Panc1 (cell line): ENCODE results near the gene SPATA45. TPM values are rescaled to one million over a fixed set of nuclear protein-coding genes. Genes with fewer than 3 reads are reported as not detected.
"Not testable (repeated sequence)": the region's sequence is repeated elsewhere in the genome, so short reads cannot be mapped to it uniquely, and the experiment has no call there.

Experiments
- ATAC-seq: fragments of 200-7000 bp; cut with Tn5 transposase; 2 replicates; pipeline ENCODE4 v1.9.1; 2020; ENCODE audit warnings: mild to moderate bottlenecking, moderate library complexity
- BruUV-seq: library from RNA; stranded (reverse); fragments of 400-500 nt; replicated peaks from 2 replicates; lab custom pipeline; 2021; lab: Mats Ljungman, UMichigan
- CTCF ChIA-PET: fragments of 300-600 bp; sonication (Branson Sonifier 250); formaldehyde crosslinking; loops from one replicate; lab custom pipeline; 2022; ENCODE audit warnings: antibody characterized with exemption; lab: Charles Lee
- POLR2A ChIA-PET: fragments of 300-600 bp; sonication (Branson Sonifier 250); formaldehyde crosslinking; loops from one replicate; lab custom pipeline; 2022; ENCODE audit warnings: antibody characterized with exemption; lab: Charles Lee
- DNase-seq: peaks from one replicate; pipeline ENCODE4 v3.0.0-alpha.2; 2010; ENCODE audit warnings: low read depth, low spot score
- H3K27ac ChIP-seq: 2 replicates; pipeline ENCODE4 v1.5.1; 2011; ENCODE audit warnings: mild to moderate bottlenecking, low read length, inconsistent platforms
- H3K27me3 ChIP-seq: fragments of 200-500 bp; sonication (Bioruptor generic); 2 replicates; pipeline ENCODE4 v1.6.0; 2014; ENCODE audit warnings: low read length, inconsistent platforms; ENCODE audit not compliant: control insufficient read depth, insufficient read depth
- H3K36me3 ChIP-seq: fragments of 200-500 bp; sonication (Bioruptor generic); 2 replicates; pipeline ENCODE4 v1.5.1; 2014; ENCODE audit warnings: inconsistent platforms, mild to moderate bottlenecking, low read length, moderate library complexity; ENCODE audit not compliant: control insufficient read depth, insufficient read depth
- H3K4me1 ChIP-seq: 2 replicates; pipeline ENCODE4 v1.5.1; 2011; ENCODE audit warnings: inconsistent platforms, mild to moderate bottlenecking, low read length, moderate library complexity; ENCODE audit not compliant: control insufficient read depth, insufficient read depth
- H3K4me3 ChIP-seq, 2 experiments: 2 replicates each; pipeline ENCODE4 v1.5.1; 2011 to 2012; ENCODE audit warnings: low read depth in 2 of 2, low read length in 2 of 2, mild to moderate bottlenecking in 2 of 2, inconsistent platforms in 1 of 2, moderate library complexity in 1 of 2
- H3K9me3 ChIP-seq: fragments of 200-500 bp; sonication (Bioruptor generic); 2 replicates; pipeline ENCODE4 v1.5.1; 2014; ENCODE audit warnings: low read depth, mild to moderate bottlenecking, inconsistent platforms, low read length, moderate library complexity; ENCODE audit not compliant: control insufficient read depth, insufficient read depth
- CTCF ChIP-seq: fragments of 450-650 bp; IDR thresholded peaks from 2 replicates; pipeline ENCODE4 v1.5.1; 2017; ENCODE audit warnings: mild to moderate bottlenecking
- POLR2AphosphoS5 ChIP-seq: IDR thresholded peaks from 2 replicates; pipeline ENCODE4 v1.6.1; 2012; ENCODE audit warnings: mild to moderate bottlenecking, low read depth, low read length, moderate library complexity
- REST ChIP-seq, 2 experiments: IDR thresholded peaks; 2 replicates each; pipeline ENCODE4 v1.6.1; 2011 to 2012; ENCODE audit warnings: low read depth in 2 of 2, control low read depth in 1 of 2, low read length in 1 of 2, mild to moderate bottlenecking in 1 of 2, moderate library complexity in 1 of 2; ENCODE audit not compliant: insufficient read depth in 1 of 2
- SIN3A ChIP-seq: IDR thresholded peaks from 2 replicates; pipeline ENCODE4 v1.6.1; 2012; ENCODE audit warnings: low read depth, mild to moderate bottlenecking, low read length, moderate library complexity, borderline replicate concordance; ENCODE audit not compliant: insufficient read depth
- TCF7L2 ChIP-seq: IDR thresholded peaks from 2 replicates; pipeline ENCODE4 v1.6.1; 2011; ENCODE audit warnings: mild to moderate bottlenecking, low read depth, low read length, inconsistent platforms
- in situ Hi-C: cut with HindIII; loops from 2 replicates; pipeline ENCODE4 v1.10.0; 2016; ENCODE audit warnings: low sequenced_read_pairs, low pct_unique_long_range_greater_than_20kb
- intact Hi-C: fragments of 100-400 bp; cut with micrococcal nuclease; formaldehyde crosslinking; loops from one replicate; pipeline ENCODE4 v1.10.0; 2022; ENCODE audit not compliant: unreplicated experiment
- total RNA-seq: library from RNA; stranded (reverse); gene quantifications from one replicate; pipeline ENCODE4 v1.2.1, GENCODE V29; 2021; ENCODE audit not compliant: unreplicated experiment

Gene SPATA45
- total RNA-seq, 1 experiment from 2014 or later = not detected

- Histone ChIP-seq H3K27ac (no peak overlapping the region), H3K9me3 (no peaks in the 10 kb centered on the region), H3K4me3 (no peak overlapping the region), H3K4me1 (peaks cover 7% of the 10 kb centered on the region; the same call in 1 of the 2 replicates), H3K27me3 (no peaks in the 10 kb centered on the region), H3K36me3 (no peaks in the 10 kb centered on the region; the same call in 1 of the 2 replicates)
- ATAC-seq (no peak), DNase-seq (no peak)
- TF ChIP-seq REST (IDR thresholded peaks at IDR 0.05; ENCODE audit: insufficient read depth in 1 of 2, low read depth in 2 of 2, low read length in 1 of 2) (no peak), POLR2AphosphoS5 (no peak), CTCF (no peak), TCF7L2 (no peak), SIN3A (no peak)
- BruUV-seq = no TSS peak
- ChIA-PET CTCF (no interaction called here), POLR2A (no interaction called here)
- intact Hi-C loops (no loop called here), in situ Hi-C loops (no loop called here)
Observed at GRCh38 chr1:212852105-212852688, 4.7 kb upstream of the SPATA45 start.

- H3K27ac ChIP-seq, H3K27me3 ChIP-seq, BruUV-seq, H3K4me3 ChIP-seq, CTCF ChIA-PET, in situ Hi-C loops, DNase-seq, intact Hi-C loops, H3K9me3 ChIP-seq, H3K4me1 ChIP-seq, POLR2A ChIA-PET, ATAC-seq, H3K36me3 ChIP-seq: not testable (repeated sequence)
Observed at GRCh38 chr1:212844521-212844920, 2.9 kb downstream of the SPATA45 start.

GRCh38 chr1:212838145-212838544 lies 9.3 kb downstream of the SPATA45 start:
- H3K27ac ChIP-seq = no peak overlapping the region
- H3K4me3 ChIP-seq = no peak overlapping the region
- ATAC-seq = no peak
- ChIA-PET POLR2A (no interaction called here), CTCF (no interaction called here)
- no peaks in the 10 kb centered on the region for H3K9me3 ChIP-seq
- intact Hi-C loops = no loop called here
- H3K4me1 ChIP-seq = no peaks in the 10 kb centered on the region
- no peak for DNase-seq
- no peaks in the 10 kb centered on the region for H3K36me3 ChIP-seq
- in situ Hi-C loops = no loop called here
- TF ChIP-seq SIN3A = no peak
- TF ChIP-seq CTCF = no peak
- TF ChIP-seq REST (IDR thresholded peaks at IDR 0.05; ENCODE audit: insufficient read depth in 1 of 2, low read depth in 2 of 2, low read length in 1 of 2) = no peak
- TF ChIP-seq POLR2AphosphoS5 = no peak
- TF ChIP-seq TCF7L2 = no peak
- BruUV-seq = no TSS peak
- H3K27me3 ChIP-seq = no peaks in the 10 kb centered on the region
